ENCODE measurements around the gene CYTH2.

The CYTH2 gene

GRCh38 chr19:48436586-48436985 is 32.6 kb upstream of the CYTH2 start:
- Histone ChIP-seq H3K4me1 (ENCODE audit: insufficient read depth, poor library complexity, severe bottlenecking) (no peaks in the 10 kb centered on the region), H3K9me3 (ENCODE audit: severe bottlenecking) (no peaks in the 10 kb centered on the region), H3K27me3 (ENCODE audit: insufficient read depth, poor library complexity, severe bottlenecking) (no peaks in the 10 kb centered on the region), H3K4me3 (ENCODE audit: severe bottlenecking) (no peak overlapping the region), H3K27ac (ENCODE audit: poor library complexity, severe bottlenecking) (no peak overlapping the region), H3K36me3 (ENCODE audit: low read depth) (no peaks in the 10 kb centered on the region)
- no peak for TF ChIP-seq CTCF (IDR thresholded peaks at IDR 0.05; ENCODE audit: poor library complexity, severe bottlenecking)
- ATAC-seq (ENCODE audit: low read depth): no peak
- no peak for DNase-seq (ENCODE audit: low spot score)

GRCh38 chr19:48441360-48442050 is 27.7 kb upstream of the CYTH2 start:
- no peaks in the 10 kb centered on the region for H3K36me3 ChIP-seq (ENCODE audit: low read depth)
- no peak for ATAC-seq (ENCODE audit: low read depth)
- no peak for TF ChIP-seq CTCF (IDR thresholded peaks at IDR 0.05; ENCODE audit: poor library complexity, severe bottlenecking)

GRCh38 chr19:48442116-48443035 is 26.8 kb upstream of the CYTH2 start:
- Histone ChIP-seq H3K27me3 (ENCODE audit: insufficient read depth, poor library complexity, severe bottlenecking) (peaks cover 12% of the 10 kb centered on the region), H3K4me1 (ENCODE audit: insufficient read depth, poor library complexity, severe bottlenecking) (peaks cover 6% of the 10 kb centered on the region), H3K4me3 (ENCODE audit: severe bottlenecking) (no peak overlapping the region), H3K27ac (ENCODE audit: poor library complexity, severe bottlenecking) (no peak overlapping the region), H3K36me3 (ENCODE audit: low read depth) (peaks cover 3% of the 10 kb centered on the region), H3K9me3 (ENCODE audit: severe bottlenecking) (no peaks in the 10 kb centered on the region)
- ATAC-seq (ENCODE audit: low read depth) (no peak), DNase-seq (ENCODE audit: low spot score) (no peak)
- no peak for TF ChIP-seq CTCF (IDR thresholded peaks at IDR 0.05; ENCODE audit: poor library complexity, severe bottlenecking)

More at GRCh38 chr19:48441360-48442050, 27.7 kb upstream of the CYTH2 start:
- H3K27me3 ChIP-seq (ENCODE audit: insufficient read depth, poor library complexity, severe bottlenecking): peaks cover 12% of the 10 kb centered on the region
- no peaks in the 10 kb centered on the region for H3K9me3 ChIP-seq (ENCODE audit: severe bottlenecking)
- H3K27ac ChIP-seq (ENCODE audit: poor library complexity, severe bottlenecking): no peak overlapping the region
- peaks cover 6% of the 10 kb centered on the region for H3K4me1 ChIP-seq (ENCODE audit: insufficient read depth, poor library complexity, severe bottlenecking)
- DNase-seq (ENCODE audit: low spot score): no peak
- no peak overlapping the region for H3K4me3 ChIP-seq (ENCODE audit: severe bottlenecking)

- Histone ChIP-seq H3K27me3 (ENCODE audit: insufficient read depth, poor library complexity, severe bottlenecking) (peaks cover 12% of the 10 kb centered on the region), H3K27ac (ENCODE audit: poor library complexity, severe bottlenecking) (no peak overlapping the region), H3K4me3 (ENCODE audit: severe bottlenecking) (peak overlapping the region; percentile 19), H3K4me1 (ENCODE audit: insufficient read depth, poor library complexity, severe bottlenecking) (peaks cover 6% of the 10 kb centered on the region), H3K9me3 (ENCODE audit: severe bottlenecking) (no peaks in the 10 kb centered on the region), H3K36me3 (ENCODE audit: low read depth) (peaks cover 12% of the 10 kb centered on the region)
- TF ChIP-seq CTCF (IDR thresholded peaks at IDR 0.05; ENCODE audit: poor library complexity, severe bottlenecking): no peak
- DNase-seq (ENCODE audit: low spot score) (no peak), ATAC-seq (ENCODE audit: low read depth) (no peak)
Observed at GRCh38 chr19:48443256-48443655, 25.9 kb upstream of the CYTH2 start.
